ENCODE data around the gene MACROD2. TPM values are rescaled to one million over a fixed set of nuclear protein-coding genes. Genes with fewer than 3 reads are reported as not detected.

Gene MACROD2
- polyA plus RNA-seq, 1 donor: 5.4 TPM

DNA sequence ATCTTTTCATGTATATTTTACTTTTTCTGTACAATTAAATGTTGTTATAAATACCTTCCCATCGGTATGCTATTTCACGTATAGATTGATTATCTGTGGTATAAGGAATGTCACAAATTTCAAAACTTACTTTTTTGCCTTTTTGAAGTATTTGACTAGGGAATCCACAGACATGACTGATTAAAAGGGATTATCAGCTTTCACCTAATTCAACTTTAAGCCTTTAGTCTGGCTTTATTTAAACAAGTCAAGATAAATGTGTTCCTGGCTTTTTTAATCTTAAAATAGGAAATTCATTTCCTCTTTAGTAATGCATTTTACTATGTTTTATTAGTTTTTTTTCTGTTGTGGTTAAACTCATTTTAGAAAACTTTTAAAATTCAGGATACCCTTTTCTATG lies 160.0 kb downstream of the MACROD2 start:
- 76% methylated on average over 2 of the region's 2 CpGs for WGBS (ENCODE audit: insufficient coverage, low lambda C conversion rate)
- H3K27ac ChIP-seq (ENCODE audit: low read length): no peak overlapping the region
- H3K27me3 ChIP-seq (ENCODE audit: control insufficient read depth, insufficient read depth, low read length): no peaks in the 10 kb centered on the region
- no peak for DNase-seq
- H3K36me3 ChIP-seq (ENCODE audit: control insufficient read depth, insufficient read depth, low read length): no peaks in the 10 kb centered on the region
- no peak overlapping the region for H3K4me3 ChIP-seq (ENCODE audit: low read length)
- H3K4me1 ChIP-seq (ENCODE audit: control insufficient read depth, insufficient read depth, low read length): no peaks in the 10 kb centered on the region
- H3K9me3 ChIP-seq (ENCODE audit: control insufficient read depth, low read depth, low read length): no peaks in the 10 kb centered on the region

DNA sequence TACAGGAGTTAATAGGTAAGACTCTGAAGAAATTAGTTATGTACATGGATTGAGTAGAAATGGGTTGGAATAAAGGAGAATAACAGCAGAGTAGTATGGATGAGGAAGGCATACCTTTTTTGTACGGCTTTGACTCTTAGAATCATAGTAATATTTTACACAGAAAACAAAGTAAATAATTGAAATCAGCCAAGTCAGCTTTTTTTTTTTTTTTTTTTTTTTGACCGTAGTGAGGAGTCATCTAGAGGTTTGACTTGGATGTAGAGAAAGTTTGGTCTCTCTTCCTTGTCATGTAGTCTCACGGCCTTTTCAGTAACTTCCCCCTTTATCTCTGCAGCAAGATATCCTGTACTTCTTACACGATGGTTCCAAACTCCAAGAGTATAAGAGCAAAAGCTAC lies 183.2 kb downstream of the MACROD2 start:
- no peak for DNase-seq
- peaks cover 6% of the 10 kb centered on the region for H3K9me3 ChIP-seq (ENCODE audit: control insufficient read depth, low read depth, low read length)
- 100% methylated on average over 2 of the region's 4 CpGs for WGBS (ENCODE audit: insufficient coverage, low lambda C conversion rate)
- H3K27me3 ChIP-seq (ENCODE audit: control insufficient read depth, insufficient read depth, low read length): no peaks in the 10 kb centered on the region
- H3K27ac ChIP-seq (ENCODE audit: low read length): no peak overlapping the region
- H3K4me1 ChIP-seq (ENCODE audit: control insufficient read depth, insufficient read depth, low read length): no peaks in the 10 kb centered on the region
- H3K36me3 ChIP-seq (ENCODE audit: control insufficient read depth, insufficient read depth, low read length): no peaks in the 10 kb centered on the region
- H3K4me3 ChIP-seq (ENCODE audit: low read length): no peak overlapping the region

DNA sequence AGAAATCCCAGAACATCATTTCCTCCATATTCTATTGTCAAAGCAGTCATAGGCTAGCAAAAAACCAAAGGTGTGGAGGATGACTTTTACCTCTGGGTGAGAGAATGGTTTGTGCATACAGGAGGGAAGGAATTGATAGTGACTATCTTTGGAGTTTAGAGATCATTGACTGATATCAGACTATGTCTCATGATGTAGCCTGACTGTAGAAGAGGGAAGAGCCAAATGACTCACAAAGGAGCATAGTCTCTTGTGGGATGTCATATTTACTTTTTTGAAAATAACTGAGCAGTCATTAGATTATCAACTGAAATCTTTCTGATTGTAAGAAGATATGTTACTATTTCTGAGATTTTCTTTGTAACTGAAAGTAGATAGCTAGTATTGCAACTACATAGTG lies 183.6 kb downstream of the MACROD2 start:
- Histone ChIP-seq H3K36me3 (ENCODE audit: control insufficient read depth, insufficient read depth, low read length) (no peaks in the 10 kb centered on the region), H3K4me1 (ENCODE audit: control insufficient read depth, insufficient read depth, low read length) (no peaks in the 10 kb centered on the region), H3K27ac (ENCODE audit: low read length) (no peak overlapping the region), H3K9me3 (ENCODE audit: control insufficient read depth, low read depth, low read length) (peaks cover 6% of the 10 kb centered on the region), H3K4me3 (ENCODE audit: low read length) (no peak overlapping the region), H3K27me3 (ENCODE audit: control insufficient read depth, insufficient read depth, low read length) (no peaks in the 10 kb centered on the region)
- DNase-seq: no peak

DNA sequence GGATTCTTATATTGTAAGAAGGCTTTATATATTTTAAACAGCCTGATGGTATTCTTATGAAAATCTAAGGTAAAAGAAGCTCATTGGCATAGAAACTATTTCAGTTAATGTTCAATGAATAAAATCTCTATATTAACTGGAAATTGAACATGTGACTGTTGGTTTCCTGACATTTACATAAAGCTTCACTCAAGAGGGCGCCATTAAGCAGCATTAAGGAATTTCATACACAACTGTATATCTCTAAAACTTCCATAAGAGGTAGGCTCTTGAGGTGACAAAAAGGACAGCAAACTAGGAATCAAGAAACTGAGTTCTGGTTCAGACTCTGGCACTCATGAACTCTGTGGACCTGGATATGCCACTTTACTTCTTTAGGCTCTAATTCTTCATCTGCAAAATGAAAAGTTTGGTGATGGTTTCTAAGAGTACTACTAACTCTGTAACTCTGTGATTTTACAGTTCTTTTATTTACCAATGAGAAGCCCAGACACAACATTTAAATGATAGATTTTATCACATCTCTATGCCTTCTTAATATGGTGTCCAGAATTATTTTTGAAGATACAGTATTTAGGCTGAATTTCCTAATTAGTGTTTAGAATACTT lies 194.6 kb downstream of the MACROD2 start:
- H3K27me3 ChIP-seq (ENCODE audit: control insufficient read depth, insufficient read depth, low read length): no peaks in the 10 kb centered on the region
- H3K9me3 ChIP-seq (ENCODE audit: control insufficient read depth, low read depth, low read length): no peaks in the 10 kb centered on the region
- WGBS (ENCODE audit: insufficient coverage, low lambda C conversion rate): no CpG with 5 or more reads among the region's 1 CpG
- H3K4me3 ChIP-seq (ENCODE audit: low read length): no peak overlapping the region
- no peaks in the 10 kb centered on the region for H3K4me1 ChIP-seq (ENCODE audit: control insufficient read depth, insufficient read depth, low read length)
- peak; percentile 29 to 64 for DNase-seq
- no peak overlapping the region for H3K27ac ChIP-seq (ENCODE audit: low read length)
- no peaks in the 10 kb centered on the region for H3K36me3 ChIP-seq (ENCODE audit: control insufficient read depth, insufficient read depth, low read length)

DNA sequence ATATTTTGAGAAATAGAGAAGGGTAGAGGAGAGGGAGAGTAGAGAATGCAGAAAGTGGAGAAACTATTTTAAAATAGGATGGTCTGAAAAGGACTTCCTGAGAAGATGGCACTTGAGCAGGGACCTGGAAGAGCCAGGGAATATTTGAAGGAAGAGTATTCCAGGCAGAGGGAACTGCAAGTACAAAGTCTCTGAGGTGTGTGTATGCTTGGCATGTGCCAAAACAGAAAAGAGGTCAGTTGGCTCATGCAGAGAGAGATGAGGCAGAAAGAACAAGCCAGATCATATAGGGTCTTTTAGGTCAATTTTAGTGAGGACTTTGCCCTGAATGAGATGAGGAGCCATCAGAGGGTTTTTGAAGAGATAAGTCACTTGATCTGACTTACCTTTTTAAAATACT lies 196.2 kb downstream of the MACROD2 start:
- Histone ChIP-seq H3K4me3 (ENCODE audit: low read length) (no peak overlapping the region), H3K9me3 (ENCODE audit: control insufficient read depth, low read depth, low read length) (no peaks in the 10 kb centered on the region), H3K27me3 (ENCODE audit: control insufficient read depth, insufficient read depth, low read length) (no peaks in the 10 kb centered on the region), H3K4me1 (ENCODE audit: control insufficient read depth, insufficient read depth, low read length) (no peaks in the 10 kb centered on the region), H3K36me3 (ENCODE audit: control insufficient read depth, insufficient read depth, low read length) (no peaks in the 10 kb centered on the region), H3K27ac (ENCODE audit: low read length) (no peak overlapping the region)
- no peak for DNase-seq

DNA sequence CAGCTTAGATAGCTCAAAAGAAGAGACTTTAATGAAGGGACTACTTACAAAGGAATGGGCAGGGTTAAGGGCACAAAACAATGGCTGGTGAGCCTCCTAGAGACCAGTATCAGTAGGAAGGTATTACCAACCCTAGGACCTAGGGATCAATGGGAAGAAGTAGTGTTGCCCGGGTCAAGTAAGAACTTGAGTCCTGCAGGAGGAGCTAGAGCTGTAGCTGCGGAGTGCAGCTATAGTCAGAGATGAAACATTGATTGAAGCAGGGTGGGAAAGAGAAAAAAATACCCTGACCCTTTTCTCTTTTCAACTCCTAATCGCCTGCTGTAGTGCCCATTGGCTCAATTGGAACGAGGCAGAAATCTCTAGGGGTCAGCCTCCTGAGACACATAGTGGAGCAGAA lies 198.1 kb downstream of the MACROD2 start:
- Histone ChIP-seq H3K36me3 (ENCODE audit: control insufficient read depth, insufficient read depth, low read length) (no peaks in the 10 kb centered on the region), H3K9me3 (ENCODE audit: control insufficient read depth, low read depth, low read length) (no peaks in the 10 kb centered on the region), H3K4me3 (ENCODE audit: low read length) (no peak overlapping the region), H3K27me3 (ENCODE audit: control insufficient read depth, insufficient read depth, low read length) (no peaks in the 10 kb centered on the region), H3K27ac (ENCODE audit: low read length) (no peak overlapping the region), H3K4me1 (ENCODE audit: control insufficient read depth, insufficient read depth, low read length) (peaks cover 2% of the 10 kb centered on the region)
- 100% methylated on average over 1 of the region's 4 CpGs for WGBS (ENCODE audit: insufficient coverage, low lambda C conversion rate)
- DNase-seq: no peak

DNA sequence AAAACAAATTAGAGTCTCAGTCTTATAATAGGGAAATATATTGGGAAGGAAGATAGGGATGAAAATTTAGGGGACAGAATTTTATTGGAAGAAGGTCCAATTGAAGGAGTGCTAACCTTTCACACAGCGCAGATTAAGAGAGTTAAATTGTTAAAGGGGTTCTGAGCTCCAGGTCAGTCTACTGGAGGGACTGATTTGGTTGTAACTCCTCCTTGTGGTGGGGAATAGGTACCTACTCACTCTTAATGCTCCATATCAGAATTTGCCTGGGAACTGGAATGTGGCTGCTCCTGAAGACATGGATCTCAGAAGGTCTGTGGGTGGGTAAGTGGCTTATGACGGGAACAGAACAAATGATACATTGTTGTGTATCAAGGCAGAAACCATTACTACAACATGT lies 198.6 kb downstream of the MACROD2 start:
- H3K9me3 ChIP-seq (ENCODE audit: control insufficient read depth, low read depth, low read length): no peaks in the 10 kb centered on the region
- DNase-seq: no peak
- H3K36me3 ChIP-seq (ENCODE audit: control insufficient read depth, insufficient read depth, low read length): no peaks in the 10 kb centered on the region
- peaks cover 5% of the 10 kb centered on the region for H3K4me1 ChIP-seq (ENCODE audit: control insufficient read depth, insufficient read depth, low read length)
- no peaks in the 10 kb centered on the region for H3K27me3 ChIP-seq (ENCODE audit: control insufficient read depth, insufficient read depth, low read length)
- no CpG with 5 or more reads among the region's 2 CpGs for WGBS (ENCODE audit: insufficient coverage, low lambda C conversion rate)
- no peak overlapping the region for H3K27ac ChIP-seq (ENCODE audit: low read length)
- H3K4me3 ChIP-seq (ENCODE audit: low read length): no peak overlapping the region

DNA sequence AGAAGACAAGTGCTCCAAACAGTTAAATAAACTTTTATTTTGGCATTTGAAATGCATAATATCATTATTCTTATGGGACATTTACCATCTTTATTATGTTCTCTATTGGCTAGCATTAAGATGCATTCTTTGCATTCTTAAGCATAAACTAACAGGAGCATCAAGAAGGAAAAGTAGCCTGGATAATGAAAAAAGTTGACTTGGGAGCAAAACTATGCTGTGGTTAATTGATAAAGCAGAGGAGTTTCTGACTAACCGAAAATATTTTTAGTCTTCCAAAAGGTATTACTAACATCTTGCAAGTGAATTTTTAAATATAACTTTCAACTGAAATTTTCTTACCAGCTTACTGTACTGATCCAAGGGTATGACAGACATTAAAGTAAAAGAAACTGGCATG lies 201.8 kb downstream of the MACROD2 start:
- WGBS (ENCODE audit: insufficient coverage, low lambda C conversion rate): no CpG with 5 or more reads among the region's 1 CpG
- Histone ChIP-seq H3K27me3 (ENCODE audit: control insufficient read depth, insufficient read depth, low read length) (no peaks in the 10 kb centered on the region), H3K4me1 (ENCODE audit: control insufficient read depth, insufficient read depth, low read length) (peaks cover 5% of the 10 kb centered on the region)

DNA sequence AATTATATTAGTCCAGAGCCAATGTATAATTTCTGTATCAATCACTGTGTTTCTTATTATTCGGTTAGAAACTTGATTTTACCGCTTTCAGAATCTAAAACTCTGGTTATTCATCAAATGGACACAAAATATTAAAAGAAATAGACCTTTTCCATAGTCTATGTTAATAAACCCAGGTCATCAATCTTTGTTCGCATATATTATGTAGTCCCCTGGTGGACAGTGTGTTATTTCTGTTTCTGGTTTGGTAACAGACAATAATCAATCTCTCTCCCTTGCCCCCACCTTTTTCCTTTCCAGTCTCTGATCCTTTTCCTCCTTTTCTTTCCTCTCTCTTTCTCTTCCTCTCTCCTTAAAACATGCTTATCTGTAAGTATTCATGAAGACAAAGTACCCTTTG lies 203.1 kb downstream of the MACROD2 start:
- Histone ChIP-seq H3K36me3 (ENCODE audit: control insufficient read depth, insufficient read depth, low read length) (no peaks in the 10 kb centered on the region), H3K27me3 (ENCODE audit: control insufficient read depth, insufficient read depth, low read length) (no peaks in the 10 kb centered on the region), H3K27ac (ENCODE audit: low read length) (no peak overlapping the region), H3K9me3 (ENCODE audit: control insufficient read depth, low read depth, low read length) (peaks cover 4% of the 10 kb centered on the region), H3K4me3 (ENCODE audit: low read length) (no peak overlapping the region), H3K4me1 (ENCODE audit: control insufficient read depth, insufficient read depth, low read length) (peaks cover 5% of the 10 kb centered on the region)
- 95% methylated on average over 3 of the region's 3 CpGs for WGBS (ENCODE audit: insufficient coverage, low lambda C conversion rate)
- DNase-seq: no peak

More for the DNA sequence above, 201.8 kb downstream of the MACROD2 start:
- H3K36me3 ChIP-seq (ENCODE audit: control insufficient read depth, insufficient read depth, low read length): no peaks in the 10 kb centered on the region
- H3K4me3 ChIP-seq (ENCODE audit: low read length): no peak overlapping the region
- DNase-seq: no peak
- no peaks in the 10 kb centered on the region for H3K9me3 ChIP-seq (ENCODE audit: control insufficient read depth, low read depth, low read length)
- no peak overlapping the region for H3K27ac ChIP-seq (ENCODE audit: low read length)

DNA sequence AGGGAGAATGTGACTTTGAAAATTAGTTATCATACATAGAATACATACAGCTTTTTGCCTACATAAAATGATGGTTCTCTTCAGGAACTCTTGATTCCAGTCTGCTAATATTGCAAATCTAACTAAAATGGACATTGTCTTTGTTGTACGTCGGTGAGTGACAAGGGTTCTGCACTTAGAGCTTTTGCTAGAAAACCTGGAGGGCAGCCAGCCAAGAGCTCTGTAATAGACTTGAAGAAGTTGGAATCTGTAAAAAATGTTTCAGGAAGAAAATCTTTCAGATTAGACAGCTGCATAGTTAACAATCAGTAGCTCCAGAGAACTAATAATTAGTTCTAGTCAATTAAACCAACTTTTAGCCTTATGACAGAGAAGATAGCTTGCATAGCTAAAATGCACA lies 203.8 kb downstream of the MACROD2 start:
- WGBS (ENCODE audit: insufficient coverage, low lambda C conversion rate): no CpG with 5 or more reads among the region's 2 CpGs

DNA sequence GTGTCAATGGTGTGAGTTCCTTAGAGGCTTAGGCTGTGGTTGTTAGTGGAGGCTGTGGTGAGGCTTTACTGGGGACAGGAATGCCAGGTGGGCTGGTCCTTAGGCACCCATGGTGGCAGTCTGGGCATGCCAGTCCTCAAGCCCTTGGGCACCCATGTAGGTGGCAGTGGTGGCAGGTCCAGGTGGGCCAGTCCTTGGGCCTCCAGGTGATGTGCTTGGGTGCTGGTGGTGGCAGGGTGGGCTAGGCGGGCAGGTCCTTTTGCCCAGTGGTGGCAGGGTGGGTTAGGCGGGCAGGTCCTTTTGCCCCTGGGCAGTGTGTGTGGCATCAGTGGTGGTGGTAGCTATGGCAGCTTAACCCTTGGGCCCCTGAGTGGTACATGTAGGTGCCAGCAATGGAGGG lies 208.3 kb downstream of the MACROD2 start:
- Histone ChIP-seq H3K27ac (ENCODE audit: low read length) (no peak overlapping the region), H3K4me1 (ENCODE audit: control insufficient read depth, insufficient read depth, low read length) (peaks cover under 1% of the 10 kb centered on the region), H3K27me3 (ENCODE audit: control insufficient read depth, insufficient read depth, low read length) (no peaks in the 10 kb centered on the region), H3K4me3 (ENCODE audit: low read length) (no peak overlapping the region), H3K9me3 (ENCODE audit: control insufficient read depth, low read depth, low read length) (peaks cover 9% of the 10 kb centered on the region), H3K36me3 (ENCODE audit: control insufficient read depth, insufficient read depth, low read length) (no peaks in the 10 kb centered on the region)
- no peak for DNase-seq
- no CpG with 5 or more reads among the region's 2 CpGs for WGBS (ENCODE audit: insufficient coverage, low lambda C conversion rate)

More for the DNA sequence above, 203.8 kb downstream of the MACROD2 start:
- Histone ChIP-seq H3K27ac (ENCODE audit: low read length) (no peak overlapping the region), H3K4me3 (ENCODE audit: low read length) (no peak overlapping the region), H3K27me3 (ENCODE audit: control insufficient read depth, insufficient read depth, low read length) (no peaks in the 10 kb centered on the region), H3K36me3 (ENCODE audit: control insufficient read depth, insufficient read depth, low read length) (no peaks in the 10 kb centered on the region), H3K9me3 (ENCODE audit: control insufficient read depth, low read depth, low read length) (peaks cover 9% of the 10 kb centered on the region), H3K4me1 (ENCODE audit: control insufficient read depth, insufficient read depth, low read length) (peaks cover 5% of the 10 kb centered on the region)
- DNase-seq: peak in 1 of 2 donors; percentile 28
